Prostate gland (tissue), 2 donors: ENCODE data around the gene CARD9. TPM values are rescaled to one million over a fixed set of nuclear protein-coding genes. Genes with fewer than 3 reads are reported as not detected.

Experiments used
- DNase-seq: peaks from one replicate; pipeline ENCODE4 v3.0.0-alpha.2; 2019; ENCODE audit warnings: low spot score
- H3K27ac ChIP-seq, 2 donors: fragments of 200-600 bp; sonication (generic); 2 replicates each; pipeline ENCODE4 v1.5.1; 2017 to 2019
- H3K27me3 ChIP-seq: fragments of 200-600 bp; sonication (generic); replicated peaks from 2 replicates; pipeline ENCODE4 v1.5.1; 2019; ENCODE audit not compliant: insufficient read depth
- H3K36me3 ChIP-seq, 2 donors: fragments of 200-600 bp; sonication (generic); 1 replicate in 1 of 2; 2 replicates in 1 of 2; pipeline versions ENCODE4 v1.5.1 to v1.8.1; 2017 to 2019
- H3K4me1 ChIP-seq: fragments of 200-600 bp; sonication (generic); replicated peaks from 2 replicates; pipeline ENCODE4 v1.5.1; 2019
- H3K4me3 ChIP-seq, 2 donors: fragments of 200-600 bp; sonication (generic); 2 replicates each; pipeline ENCODE4 v1.5.1; 2017 to 2019
- H3K9me3 ChIP-seq: fragments of 200-600 bp; sonication (generic); 2 replicates; pipeline ENCODE4 v1.5.1; 2017
- CTCF ChIP-seq, 4 experiments: fragments of 200-600 bp in 2 of 4; fragments of 450-650 bp in 2 of 4; sonication (generic) in 2 of 4; IDR thresholded peaks; 1 replicate in 3 of 4; 2 replicates in 1 of 4; pipeline ENCODE4 v1.5.1; 2016 to 2019; ENCODE audit warnings: antibody characterized with exemption in 4 of 4, mild to moderate bottlenecking in 2 of 4, moderate library complexity in 2 of 4
- POLR2A ChIP-seq: fragments of 450-650 bp; IDR thresholded peaks from one replicate; pipeline ENCODE4 v1.6.1; 2016; ENCODE audit warnings: antibody characterized with exemption, mild to moderate bottlenecking
- POLR2AphosphoS5 ChIP-seq: sonication (generic); formaldehyde crosslinking; IDR thresholded peaks from one replicate; pipeline ENCODE4 v1.6.1; 2017; ENCODE audit warnings: antibody characterized with exemption
- WGBS: methylation state at CpG from one replicate; pipeline ENCODE4 v1.1.5; 2018; 5-methylcytosine and 5-hydroxymethylcytosine counted together
- intact Hi-C: fragments of 100-400 bp; cut with DNase I; formaldehyde crosslinking; loops from one replicate; pipeline ENCODE4 v1.14.2; 2022
- total RNA-seq, 2 donors: library from RNA; depleted of rRNA; stranded (reverse); fragments of >200 nt; gene quantifications; one replicate each; pipeline ENCODE4 v1.1.0, GENCODE V29; 2016

CARD9 gene
- total RNA-seq, 2 donors from 2014 or later = 1.5 to 3.4 TPM

GRCh38 chr9:136355616-136356557 lies 17.6 kb downstream of the CARD9 start:
- WGBS = 84% methylated on average over 50 of the region's 54 CpGs
- Histone ChIP-seq H3K27ac (no peak overlapping the region), H3K27me3 (no peaks in the 10 kb centered on the region), H3K36me3 (no peaks in the 10 kb centered on the region), H3K4me1 (no peaks in the 10 kb centered on the region), H3K4me3 (no peak overlapping the region), H3K9me3 (no peaks in the 10 kb centered on the region)
- DNase-seq = no peak
- TF ChIP-seq POLR2A = no peak
- no peak for TF ChIP-seq CTCF (IDR thresholded peaks at IDR 0.05)
- no peak for TF ChIP-seq POLR2AphosphoS5
- intact Hi-C loops = no loop called here

GRCh38 chr9:136354592-136355085 lies 18.8 kb downstream of the CARD9 start:
- DNase-seq = no peak
- Histone ChIP-seq H3K4me3 (no peak overlapping the region), H3K4me1 (no peaks in the 10 kb centered on the region), H3K9me3 (no peaks in the 10 kb centered on the region), H3K27ac (no peak overlapping the region), H3K27me3 (no peaks in the 10 kb centered on the region), H3K36me3 (no peaks in the 10 kb centered on the region)
- intact Hi-C loops = no loop called here
- WGBS = 53% methylated on average over 6 of the region's 17 CpGs
- TF ChIP-seq POLR2A = no peak
- no peak for TF ChIP-seq POLR2AphosphoS5
- TF ChIP-seq CTCF (IDR thresholded peaks at IDR 0.05) = no peak

GRCh38 chr9:136353757-136354488 lies 19.5 kb downstream of the CARD9 start:
- TF ChIP-seq POLR2A = no peak
- TF ChIP-seq POLR2AphosphoS5 = no peak
- no peak for TF ChIP-seq CTCF (IDR thresholded peaks at IDR 0.05)
- no peak for DNase-seq
- Histone ChIP-seq H3K4me3 (no peak overlapping the region), H3K4me1 (no peaks in the 10 kb centered on the region), H3K36me3 (no peaks in the 10 kb centered on the region), H3K27ac (no peak overlapping the region), H3K9me3 (no peaks in the 10 kb centered on the region), H3K27me3 (no peaks in the 10 kb centered on the region)
- 46% methylated on average over 10 of the region's 13 CpGs for WGBS
- intact Hi-C loops = no loop called here

- H3K27me3 ChIP-seq = no peaks in the 10 kb centered on the region
- no peak overlapping the region for H3K4me3 ChIP-seq
- no peaks in the 10 kb centered on the region for H3K36me3 ChIP-seq
- DNase-seq = no peak
- intact Hi-C loops = no loop called here
- H3K27ac ChIP-seq = no peak overlapping the region
- 84% methylated on average over 11 of the region's 11 CpGs for WGBS
- H3K9me3 ChIP-seq = no peaks in the 10 kb centered on the region
- TF ChIP-seq POLR2A (no peak), POLR2AphosphoS5 (no peak), CTCF (IDR thresholded peaks at IDR 0.05) (no peak)
- H3K4me1 ChIP-seq = no peaks in the 10 kb centered on the region
Measured at GRCh38 chr9:136353088-136353487, 20.4 kb downstream of the CARD9 start.
